HG03060 (cell line): ENCODE measurements around the gene BCL2L11.

ENCODE experiments used
- ATAC-seq: cut with Tn5 transposase; IDR thresholded peaks from one replicate; pipeline ENCODE4 v1.9.1; 2021; ENCODE audit warnings: low read depth, moderate number of reproducible peaks; ENCODE audit not compliant: unreplicated experiment

The BCL2L11 gene

GRCh38 chr2:111188681-111189080 lies 68.0 kb downstream of the BCL2L11 start:
- ATAC-seq, result no peak

GRCh38 chr2:111189106-111189505 lies 68.4 kb downstream of the BCL2L11 start:
- no peak for ATAC-seq

GRCh38 chr2:111190816-111191540 lies 70.3 kb downstream of the BCL2L11 start:
- ATAC-seq, result no peak

- no peak for ATAC-seq
These were observed 71.2 kb downstream of the BCL2L11 start for GRCh38 chr2:111191877-111192276.

- ATAC-seq, result no peak
These were observed 72.2 kb downstream of the BCL2L11 start for GRCh38 chr2:111192776-111193368.

GRCh38 chr2:111194835-111195621 lies 74.3 kb downstream of the BCL2L11 start:
- peak; percentile 64 for ATAC-seq

GRCh38 chr2:111196435-111196834 lies 75.7 kb downstream of the BCL2L11 start:
- ATAC-seq, result no peak

GRCh38 chr2:111198701-111199100 lies 78.0 kb downstream of the BCL2L11 start:
- no peak for ATAC-seq

GRCh38 chr2:111199840-111200239 lies 79.1 kb downstream of the BCL2L11 start:
- ATAC-seq, result no peak

GRCh38 chr2:111200333-111200881 lies 79.7 kb downstream of the BCL2L11 start:
- no peak for ATAC-seq

- peak; percentile 76 for ATAC-seq
These were observed 80.5 kb downstream of the BCL2L11 start for GRCh38 chr2:111201214-111201613.

GRCh38 chr2:111202266-111203040 lies 81.7 kb downstream of the BCL2L11 start:
- no peak for ATAC-seq

GRCh38 chr2:111204706-111205105 lies 84.0 kb downstream of the BCL2L11 start:
- ATAC-seq, result no peak

- ATAC-seq, result no peak
These were observed 85.1 kb downstream of the BCL2L11 start for GRCh38 chr2:111205774-111206173.

- ATAC-seq, result no peak
These were observed 87.1 kb downstream of the BCL2L11 start for GRCh38 chr2:111207851-111208250.

GRCh38 chr2:111208639-111209038 lies 87.9 kb downstream of the BCL2L11 start:
- ATAC-seq, result no peak

- ATAC-seq, result peak; percentile 97
These were observed 88.4 kb downstream of the BCL2L11 start for GRCh38 chr2:111209045-111209514.

- ATAC-seq, result no peak
These were observed 89.3 kb downstream of the BCL2L11 start for GRCh38 chr2:111210036-111210435.

- ATAC-seq, result no peak
These were observed 93.2 kb downstream of the BCL2L11 start for GRCh38 chr2:111213877-111214276.
